Natural killer cell (primary cell): ENCODE data around the gene CABP1. TPM values are rescaled to one million over a fixed set of nuclear protein-coding genes. Genes with fewer than 3 reads are reported as not detected.

Experiments used
- ATAC-seq, 3 donors: fragments of 150-1000 bp in 2 of 3; fragments of 200-7000 bp in 1 of 3; cut with Tn5 transposase; 1 replicate in 1 of 3; 2 replicates in 2 of 3; pipeline ENCODE4 v1.10.0; 2021; ENCODE audit warnings: mild to moderate bottlenecking in 2 of 3, moderate library complexity in 2 of 3
- DNase-seq, 2 donors: peaks; one replicate each; pipeline versions ENCODE4 v3.0.0 to v3.0.0-alpha.2; 2013 to 2021; ENCODE audit warnings: mixed read lengths in 1 of 2
- H3K27ac ChIP-seq: one replicate; pipeline ENCODE4 v1.5.1; 2013; ENCODE audit warnings: mild to moderate bottlenecking, low read length
- H3K27me3 ChIP-seq: one replicate; pipeline ENCODE4 v1.6.1; 2013; ENCODE audit warnings: low read length; ENCODE audit not compliant: control insufficient read depth, insufficient read depth
- H3K36me3 ChIP-seq: one replicate; pipeline ENCODE4 v1.6.1; 2013; ENCODE audit warnings: low read length; ENCODE audit not compliant: control insufficient read depth, insufficient read depth
- H3K4me1 ChIP-seq: one replicate; pipeline ENCODE4 v1.6.1; 2013; ENCODE audit warnings: low read length; ENCODE audit not compliant: control insufficient read depth, insufficient read depth
- H3K4me3 ChIP-seq: one replicate; pipeline ENCODE4 v1.5.1; 2013; ENCODE audit warnings: low read length
- H3K9me3 ChIP-seq: one replicate; pipeline ENCODE4 v1.6.1; 2013; ENCODE audit warnings: low read length; ENCODE audit not compliant: control insufficient read depth, insufficient read depth
- H3K27ac Mint-ChIP-seq, 2 donors: one replicate each; pipeline ENCODE4 v1.8.0; 2022; ENCODE audit warnings: mild to moderate bottlenecking in 2 of 2, mixed read lengths in 2 of 2, moderate library complexity in 1 of 2
- H3K27me3 Mint-ChIP-seq, 2 donors: one replicate each; pipeline ENCODE4 v1.8.0; 2022; ENCODE audit warnings: low read depth in 2 of 2, mixed read lengths in 2 of 2
- H3K36me3 Mint-ChIP-seq: one replicate; pipeline ENCODE4 v1.8.0; 2022; ENCODE audit warnings: mixed read lengths
- H3K4me1 Mint-ChIP-seq, 2 donors: one replicate each; pipeline ENCODE4 v1.8.0; 2022; ENCODE audit warnings: mixed read lengths in 2 of 2
- H3K4me3 Mint-ChIP-seq: one replicate; pipeline ENCODE4 v1.8.0; 2022; ENCODE audit warnings: mild to moderate bottlenecking, moderate library complexity, mixed read lengths
- H3K9me3 Mint-ChIP-seq, 2 donors: one replicate each; pipeline ENCODE4 v1.8.0; 2022; ENCODE audit warnings: mixed read lengths in 2 of 2
- CTCF ChIP-seq: fragments of 200-600 bp; IDR thresholded peaks from one replicate; pipeline ENCODE4 v1.8.0; 2022; ENCODE audit warnings: antibody characterized with exemption
- WGBS: methylation state at CpG from one replicate; pipeline ENCODE4 v1.1.7; 2013; ENCODE audit warnings: missing lambda C conversion rate; ENCODE audit not compliant: insufficient coverage; 5-methylcytosine and 5-hydroxymethylcytosine counted together
- intact Hi-C: fragments of 100-400 bp; cut with micrococcal nuclease; formaldehyde crosslinking; loops from one replicate; pipeline ENCODE4 v1.14.2; 2022
- total RNA-seq, 4 donors: library from RNA; stranded (reverse); fragments of 120-200 nt in 1 of 4; gene quantifications; one replicate each; pipeline versions ENCODE4 v1.2.3 to v1.2.4, GENCODE V29; 2013 to 2022

The CABP1 gene
- total RNA-seq, 3 donors from 2014 or later (not counting 1 experiment from before 2014, with no cell fraction given) = not detected

- Histone ChIP-seq H3K36me3 (no peaks in the 10 kb centered on the region), H3K9me3 (no peaks in the 10 kb centered on the region), H3K27ac (no peak overlapping the region), H3K27me3 (no peaks in the 10 kb centered on the region), H3K4me1 (peaks cover 19% of the 10 kb centered on the region), H3K4me3 (no peak overlapping the region)
- no peak for ATAC-seq
- DNase-seq = no peak
- WGBS = 53% methylated on average over 4 of the region's 4 CpGs
- intact Hi-C loops = no loop called here
- no peak overlapping the region for H3K4me3 Mint-ChIP-seq
- peaks cover 20 to 22% of the 10 kb centered on the region in 2 donors for H3K4me1 Mint-ChIP-seq
- H3K36me3 Mint-ChIP-seq = no peaks in the 10 kb centered on the region
- no peaks in the 10 kb centered on the region for H3K27me3 Mint-ChIP-seq
- H3K9me3 Mint-ChIP-seq = no peaks in the 10 kb centered on the region
- TF ChIP-seq CTCF = no peak
- H3K27ac Mint-ChIP-seq = no peak overlapping the region
Observed at GRCh38 chr12:120708651-120709050, 68.2 kb downstream of the CABP1 start.

GRCh38 chr12:120710031-120710804, 69.8 kb downstream of the CABP1 start, which contains the start of gene UNC119B:
Gene UNC119B (plus strand): TSS chr12:120710458. CDS start chr12:120710475, 17 bp downstream.
- Mint-ChIP-seq H3K4me3 (peak within 1 kb of the TSS; percentile 90), H3K27me3 (no peaks in the 10 kb centered on the region), H3K9me3 (no peaks in the 10 kb centered on the region), H3K27ac (peak within 1 kb of the TSS; percentile 71 to 87), H3K4me1 (peaks cover 25 to 27% of the 10 kb centered on the region in 2 donors), H3K36me3 (no peaks in the 10 kb centered on the region)
- TF ChIP-seq CTCF = no peak
- under 1% methylated on average over 70 of the region's 76 CpGs for WGBS
- ATAC-seq (peak; percentile 89 to 92 (median 91)), DNase-seq (peak; percentile 67 to 85)
- intact Hi-C loops = loop anchor here (5.0 kb wide), 1 partner anchor 353 kb away; no protein-coding TSS in a partner anchor
- Histone ChIP-seq H3K9me3 (no peaks in the 10 kb centered on the region), H3K27ac (peak within 1 kb of the TSS; percentile 39), H3K36me3 (peaks cover 3% of the 10 kb centered on the region), H3K4me3 (peak within 1 kb of the TSS; percentile 56), H3K27me3 (no peaks in the 10 kb centered on the region), H3K4me1 (peaks cover 22% of the 10 kb centered on the region)

GRCh38 chr12:120710805-120711296, 70.4 kb downstream of the CABP1 start:
- WGBS = under 1% methylated on average over 31 of the region's 31 CpGs
- DNase-seq (peak in 1 of 2 donors; percentile 45), ATAC-seq (peak in 1 of 3 donors; percentile 4)
- peaks cover 4% of the 10 kb centered on the region for H3K36me3 ChIP-seq
- Mint-ChIP-seq H3K36me3 (no peaks in the 10 kb centered on the region), H3K27me3 (no peaks in the 10 kb centered on the region), H3K9me3 (no peaks in the 10 kb centered on the region), H3K27ac (peak overlapping the region; percentile 71 to 87), H3K4me1 (peaks cover 25 to 27% of the 10 kb centered on the region in 2 donors), H3K4me3 (peak overlapping the region; percentile 90)
- H3K4me3 ChIP-seq = peak overlapping the region; percentile 56
- TF ChIP-seq CTCF = no peak
- intact Hi-C loops = loop anchor here (5.0 kb wide), 1 partner anchor 354 kb away; no protein-coding TSS in a partner anchor
- H3K27ac ChIP-seq = no peak overlapping the region
- no peaks in the 10 kb centered on the region for H3K27me3 ChIP-seq
- no peaks in the 10 kb centered on the region for H3K9me3 ChIP-seq
- H3K4me1 ChIP-seq = peaks cover 22% of the 10 kb centered on the region
